ENCODE results near the gene EPPIN. TPM values are rescaled to one million over a fixed set of nuclear protein-coding genes. Genes with fewer than 3 reads are reported as not detected.

Gene EPPIN
- total RNA-seq, result not detected in 2 replicates

GRCh38 chr20:45547206-45547770 is at the start of gene EPPIN:
Gene EPPIN, minus strand, starts transcription at chr20:45547401. Its CDS starts 44 bp downstream, at chr20:45547357.

GRCh38 chr20:45579184-45579583 is 32.0 kb upstream of the EPPIN start, which contains the start of gene WFDC8:
Gene WFDC8, minus strand, starts transcription at chr20:45579284. Its CDS starts 37 bp downstream, at chr20:45579247.

GRCh38 chr20:45539382-45539781 is 7.8 kb downstream of the EPPIN start, which contains the start of gene WFDC6:
Gene WFDC6, minus strand, starts transcription at chr20:45539482. Its CDS starts 75 bp downstream, at chr20:45539407.

GRCh38 chr20:45515147-45515913 is 31.9 kb downstream of the EPPIN start, which contains the start of gene SPINT3:
Gene SPINT3, minus strand, starts transcription at chr20:45515622. Its CDS starts 14 bp downstream, at chr20:45515608.

Other genes with a start within 250 kb of the EPPIN start
- not detected in 2 replicates for gene RBPJL, start 240.6 kb downstream of the EPPIN start, total RNA-seq
- under 0.01 TPM in 1 of 2 replicates, not detected in the other for gene MATN4, start 239.1 kb downstream of the EPPIN start, total RNA-seq
- 26.6 and 54.9 TPM in 2 replicates for gene SDC4, start 199.0 kb downstream of the EPPIN start, total RNA-seq
- 23.8 and 29.6 TPM in 2 replicates for gene SYS1, start 184.2 kb downstream of the EPPIN start, total RNA-seq
- not detected in 2 replicates for gene TP53TG5, start 169.1 kb downstream of the EPPIN start, total RNA-seq
- gene DBNDD2, start 139.1 kb downstream of the EPPIN start, total RNA-seq, result 6.8 and 10.9 TPM in 2 replicates
- 16.9 and 20.2 TPM in 2 replicates for gene PIGT, start 131.3 kb downstream of the EPPIN start, total RNA-seq
- gene WFDC2, start 77.6 kb downstream of the EPPIN start, total RNA-seq, result not detected in 2 replicates
- not detected in 2 replicates for gene SPINT3, start 31.8 kb downstream of the EPPIN start, total RNA-seq
- not detected in 2 replicates for gene WFDC6, start 7.9 kb downstream of the EPPIN start, total RNA-seq
- not detected in 2 replicates for gene WFDC8, start 31.9 kb upstream of the EPPIN start, total RNA-seq
- gene WFDC10A, start 82.3 kb upstream of the EPPIN start, total RNA-seq, result not detected in 2 replicates
- gene WFDC9, start 83.9 kb upstream of the EPPIN start, total RNA-seq, result not detected in 2 replicates
- gene WFDC11, start 122.8 kb upstream of the EPPIN start, total RNA-seq, result not detected in 2 replicates
- not detected in 2 replicates for gene WFDC13, start 154.6 kb upstream of the EPPIN start, total RNA-seq
- gene WFDC10B, start 157.6 kb upstream of the EPPIN start, total RNA-seq, result not detected in 2 replicates
- gene SPINT4, start 174.9 kb upstream of the EPPIN start, total RNA-seq, result not detected in 2 replicates
- gene WFDC3, start 244.5 kb upstream of the EPPIN start, total RNA-seq, result 0.11 TPM in 1 of 2 replicates, not detected in the other
- gene DNTTIP1, start 244.6 kb upstream of the EPPIN start, total RNA-seq, result 11.9 TPM in 2 replicates

All from dermis lymphatic vessel endothelial cell (primary cell).